IPS-11a (cell line): ENCODE results near the gene DEF6.
"Not testable (repeated sequence)": the region's sequence is repeated elsewhere in the genome, so short reads cannot be mapped to it uniquely, and the experiment has no call there.

Experiments used
- H3K4me3 ChIP-seq: one replicate; pipeline ENCODE4 v1.5.1; 2013; ENCODE audit warnings: low read depth, low read length, control low read depth

Gene DEF6

DNA sequence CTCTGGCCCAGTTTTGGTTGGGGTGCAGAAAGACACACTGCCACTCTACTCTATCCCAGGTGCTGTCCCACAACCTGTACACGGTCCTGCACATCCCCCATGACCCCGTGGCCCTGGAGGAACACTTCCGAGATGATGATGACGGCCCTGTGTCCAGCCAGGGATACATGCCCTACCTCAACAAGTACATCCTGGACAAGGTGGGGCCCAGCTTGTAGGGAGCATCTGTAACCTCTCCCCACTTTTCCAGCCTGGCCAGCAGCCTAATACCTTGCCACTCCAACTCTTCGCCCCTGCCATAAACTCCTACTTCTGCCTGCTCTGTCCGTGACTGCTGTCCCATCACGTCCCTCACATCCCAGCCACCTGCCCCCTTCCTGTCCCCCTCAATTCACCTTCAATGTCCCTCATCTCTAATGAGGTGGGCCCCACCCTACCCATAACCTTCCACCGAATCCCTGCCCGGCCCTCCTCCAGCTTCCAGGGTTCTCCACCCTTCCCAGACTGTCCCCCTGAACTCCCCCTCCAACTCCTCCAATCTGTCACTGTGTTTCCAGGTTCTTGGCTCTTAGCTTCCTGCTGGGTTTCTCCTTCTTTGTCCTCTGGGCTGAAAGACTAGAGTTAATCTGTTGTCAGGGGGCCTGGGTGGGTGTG is 12.1 kb downstream of the DEF6 start:
- H3K4me3 ChIP-seq, result no peak overlapping the region

DNA sequence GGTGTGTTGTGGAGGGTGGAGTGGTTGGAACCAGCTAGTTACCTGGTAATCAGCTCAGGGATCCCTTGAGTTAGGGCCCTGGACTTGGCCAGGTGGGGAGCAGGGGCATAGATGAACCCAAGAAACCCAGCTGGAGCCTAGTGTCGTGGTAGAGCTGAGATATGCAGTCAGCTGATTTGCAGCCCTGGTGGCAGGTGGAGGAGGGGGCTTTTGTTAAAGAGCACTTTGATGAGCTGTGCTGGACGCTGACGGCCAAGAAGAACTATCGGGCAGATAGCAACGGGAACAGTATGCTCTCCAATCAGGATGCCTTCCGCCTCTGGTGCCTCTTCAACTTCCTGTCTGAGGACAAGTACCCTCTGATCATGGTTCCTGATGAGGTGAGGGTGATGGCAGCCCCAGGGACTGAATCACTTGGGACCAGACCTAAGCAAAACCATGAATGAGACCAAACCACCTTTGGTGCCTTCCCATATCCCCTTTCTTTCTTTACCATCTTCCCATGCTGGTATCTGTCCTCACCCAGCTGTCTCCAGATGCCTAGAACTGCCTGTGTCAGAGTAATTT is 12.7 kb downstream of the DEF6 start:
- no peak overlapping the region for H3K4me3 ChIP-seq

DNA sequence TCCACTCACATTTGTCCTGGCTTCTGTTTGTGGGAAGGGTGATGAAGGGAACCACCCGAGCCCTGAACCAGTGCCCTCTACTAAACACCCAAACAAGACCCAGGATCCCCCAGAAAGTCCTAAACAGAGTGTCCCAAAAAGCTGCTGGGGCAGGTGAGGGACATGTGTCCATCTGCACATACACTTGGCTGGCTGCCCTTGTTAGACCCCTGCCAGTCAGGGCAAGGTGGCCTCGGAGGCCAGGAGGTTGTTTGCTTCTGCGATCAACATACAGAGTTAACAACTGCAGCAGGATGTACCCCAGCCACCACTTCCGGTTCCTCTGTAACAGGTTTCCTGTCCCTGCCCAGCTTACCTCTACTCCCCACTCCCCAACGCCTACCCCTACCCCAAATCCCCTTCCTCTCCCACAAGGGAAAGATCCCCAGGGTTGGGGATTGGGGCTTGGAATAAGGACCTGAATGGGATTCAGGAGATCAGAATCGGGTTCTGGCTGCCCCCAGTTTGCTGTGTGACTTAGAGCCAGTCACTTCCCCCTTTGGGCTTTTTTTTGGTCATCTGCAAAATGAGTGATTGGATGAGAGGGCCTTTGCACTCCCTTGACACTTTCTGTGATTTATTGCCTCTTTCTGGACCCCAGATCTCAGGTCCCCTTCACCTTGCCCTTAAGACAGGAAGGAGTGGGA is 13.9 kb downstream of the DEF6 start:
- no peak overlapping the region for H3K4me3 ChIP-seq

DNA sequence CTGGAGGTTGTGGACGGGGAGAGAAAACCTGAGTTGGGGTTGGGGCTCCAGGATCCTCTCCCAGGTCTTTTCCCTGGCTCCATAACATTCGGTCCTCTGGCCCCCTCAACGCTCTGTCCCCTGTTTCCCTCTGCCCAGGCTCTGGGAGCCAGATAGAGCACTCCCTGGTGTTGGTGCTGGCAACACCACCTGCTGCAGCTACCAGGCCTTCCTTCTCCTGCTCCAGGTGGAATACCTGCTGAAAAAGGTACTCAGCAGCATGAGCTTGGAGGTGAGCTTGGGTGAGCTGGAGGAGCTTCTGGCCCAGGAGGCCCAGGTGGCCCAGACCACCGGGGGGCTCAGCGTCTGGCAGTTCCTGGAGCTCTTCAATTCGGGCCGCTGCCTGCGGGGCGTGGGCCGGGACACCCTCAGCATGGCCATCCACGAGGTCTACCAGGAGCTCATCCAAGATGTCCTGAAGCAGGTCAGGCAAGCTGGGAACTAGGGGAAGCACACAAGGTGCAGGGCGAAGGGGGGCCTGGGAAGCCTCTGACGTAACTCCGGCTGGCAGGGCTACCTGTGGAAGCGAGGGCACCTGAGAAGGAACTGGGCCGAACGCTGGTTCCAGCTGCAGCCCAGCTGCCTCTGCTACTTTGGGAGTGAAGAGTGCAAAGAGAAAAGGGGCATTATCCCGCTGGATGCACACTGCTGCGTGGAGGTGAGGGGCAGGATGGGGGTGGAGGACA is 14.6 kb downstream of the DEF6 start:
- H3K4me3 ChIP-seq, result no peak overlapping the region

GRCh38 chr6:35312807-35313206 is 15.2 kb downstream of the DEF6 start:
- no peak overlapping the region for H3K4me3 ChIP-seq

- H3K4me3 ChIP-seq, result peak overlapping the region; percentile 38
Observed at GRCh38 chr6:35317483-35318195, 20.0 kb downstream of the DEF6 start.

DNA sequence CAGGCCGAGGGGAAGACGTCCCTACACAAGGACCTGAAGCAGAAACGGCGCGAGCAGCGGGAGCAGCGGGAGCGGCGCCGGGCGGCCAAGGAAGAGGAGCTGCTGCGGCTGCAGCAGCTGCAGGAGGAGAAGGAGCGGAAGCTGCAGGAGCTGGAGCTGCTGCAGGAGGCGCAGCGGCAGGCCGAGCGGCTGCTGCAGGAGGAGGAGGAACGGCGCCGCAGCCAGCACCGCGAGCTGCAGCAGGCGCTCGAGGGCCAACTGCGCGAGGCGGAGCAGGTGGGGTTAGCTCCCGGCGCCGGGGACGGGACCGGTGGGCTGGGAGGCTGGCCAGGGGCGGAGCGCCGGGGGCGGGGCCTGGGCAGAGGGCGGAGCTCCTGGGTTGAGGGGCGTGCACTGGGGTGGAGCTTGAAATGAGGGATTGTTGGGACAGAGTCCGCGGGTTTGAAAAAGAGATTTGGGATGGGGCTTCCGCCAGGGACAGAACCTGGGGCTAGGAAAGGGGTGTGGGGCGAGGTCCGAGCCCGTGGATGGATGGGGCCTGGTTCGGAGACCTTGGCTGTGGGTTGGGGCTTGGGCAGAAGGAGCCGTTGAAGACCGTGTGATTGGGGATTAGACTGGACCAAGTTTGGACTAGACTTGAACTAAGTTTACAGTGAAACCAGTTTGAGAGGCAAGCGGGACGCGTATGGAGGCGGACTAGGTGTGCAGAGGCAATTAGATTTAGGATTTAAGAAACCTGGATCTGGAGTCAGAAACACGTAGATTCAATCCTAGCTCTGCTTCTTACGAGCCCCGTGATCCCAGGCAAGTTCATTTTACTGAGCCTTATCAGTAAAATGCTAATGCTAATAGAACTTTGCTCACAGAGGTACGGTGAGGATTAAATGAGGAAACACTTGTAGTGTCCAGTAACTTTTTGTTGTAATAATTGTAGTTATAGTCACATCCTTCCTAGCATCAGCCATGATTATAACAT is 20.9 kb downstream of the DEF6 start:
- H3K4me3 ChIP-seq, result peak overlapping the region; percentile 38

- H3K4me3 ChIP-seq, result no peak overlapping the region
Observed at GRCh38 chr6:35319346-35320030, 21.9 kb downstream of the DEF6 start.

DNA sequence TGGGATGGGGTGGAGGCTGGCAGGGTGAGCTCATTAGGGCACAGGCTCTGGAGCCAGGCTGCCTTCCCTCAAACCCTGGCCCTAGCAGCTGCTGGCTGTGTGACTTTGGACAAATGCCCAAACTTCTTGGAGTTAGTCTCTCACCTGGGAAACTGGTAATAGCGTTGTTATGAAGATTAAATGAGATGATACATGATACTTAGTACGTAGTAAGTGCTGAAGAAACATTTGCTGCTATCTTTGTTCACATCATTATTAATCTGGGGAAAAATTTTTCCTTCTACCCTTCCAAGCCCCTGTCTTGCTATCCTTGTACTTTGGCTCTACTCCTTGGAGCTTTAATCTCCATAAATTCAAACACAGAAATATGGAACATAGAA is 22.4 kb downstream of the DEF6 start:
- H3K4me3 ChIP-seq, result no peak overlapping the region

DNA sequence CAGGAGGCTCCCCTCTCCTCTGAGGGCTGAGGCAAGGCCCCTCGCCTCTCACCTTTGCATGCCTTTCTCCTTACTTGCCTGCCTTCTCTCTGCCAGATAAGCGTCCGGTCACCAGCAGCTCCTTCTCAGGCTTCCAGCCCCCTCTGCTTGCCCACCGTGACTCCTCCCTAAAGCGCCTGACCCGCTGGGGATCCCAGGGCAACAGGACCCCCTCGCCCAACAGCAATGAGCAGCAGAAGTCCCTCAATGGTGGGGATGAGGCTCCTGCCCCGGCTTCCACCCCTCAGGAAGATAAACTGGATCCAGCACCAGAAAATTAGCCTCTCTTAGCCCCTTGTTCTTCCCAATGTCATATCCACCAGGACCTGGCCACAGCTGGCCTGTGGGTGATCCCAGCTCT is 23.5 kb downstream of the DEF6 start:
- no peak overlapping the region for H3K4me3 ChIP-seq

GRCh38 chr6:35327349-35328027 is 29.9 kb downstream of the DEF6 start:
- no peak overlapping the region for H3K4me3 ChIP-seq

- no peak overlapping the region for H3K4me3 ChIP-seq
Observed at GRCh38 chr6:35328108-35328723, 30.6 kb downstream of the DEF6 start.

DNA sequence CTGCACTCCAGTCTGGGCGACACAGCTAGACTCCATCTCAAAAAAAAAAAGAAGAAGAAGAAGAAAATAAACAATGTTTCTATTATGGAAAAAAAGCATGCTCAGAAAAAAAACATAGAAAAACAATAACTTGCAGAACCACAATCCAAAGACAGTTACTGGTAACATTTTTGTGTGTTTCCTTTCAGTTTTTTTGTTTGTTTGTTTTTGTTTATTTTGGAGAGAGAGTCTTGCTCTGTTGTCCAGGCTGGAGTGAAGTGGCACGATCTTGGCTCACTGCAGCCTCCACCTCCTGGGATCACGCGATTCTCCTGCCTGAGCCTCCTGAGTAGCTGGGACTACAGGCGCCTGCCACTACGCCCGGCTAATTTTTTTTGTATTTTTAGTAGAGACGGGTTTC is 31.3 kb downstream of the DEF6 start:
- H3K4me3 ChIP-seq, result not testable (repeated sequence)

GRCh38 chr6:35330541-35331119 is 33.0 kb downstream of the DEF6 start:
- H3K4me3 ChIP-seq, result no peak overlapping the region

GRCh38 chr6:35332074-35332887 is 34.7 kb downstream of the DEF6 start:
- not testable (repeated sequence) for H3K4me3 ChIP-seq

DNA sequence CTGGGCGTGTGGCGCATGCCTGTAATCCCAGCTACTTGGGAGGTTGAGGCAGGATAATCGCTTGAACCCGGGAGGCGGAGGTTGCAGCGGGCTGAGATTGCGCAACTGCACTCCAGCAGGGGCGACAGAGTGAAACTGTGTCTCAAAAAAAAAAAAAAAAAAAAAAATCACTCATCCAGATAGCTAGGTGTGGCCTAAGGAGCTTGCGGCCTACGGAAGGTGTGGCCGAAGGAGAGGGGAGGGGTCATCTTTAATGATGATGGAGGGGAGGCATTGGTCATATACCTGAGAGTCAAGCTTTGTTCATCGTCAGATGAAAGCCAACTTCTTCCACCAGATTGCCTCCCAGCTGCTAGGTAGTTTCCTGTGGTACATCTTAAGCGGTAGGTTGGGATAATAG is 43.9 kb downstream of the DEF6 start:
- H3K4me3 ChIP-seq, result no peak overlapping the region
